Liver (tissue), 9 donors: ENCODE measurements around the gene RASA3. TPM values are rescaled to one million over a fixed set of nuclear protein-coding genes. Genes with fewer than 3 reads are reported as not detected.

Source experiments
- DNase-seq: peaks from one replicate; pipeline ENCODE4 v3.0.0-alpha.2; 2017; ENCODE audit warnings: low spot score
- H3K27ac ChIP-seq, 2 donors: one replicate each; pipeline ENCODE4 v1.7.0; 2013; ENCODE audit warnings: inconsistent platforms in 2 of 2, low read length in 2 of 2, control low read depth in 1 of 2, low read depth in 1 of 2, mild to moderate bottlenecking in 1 of 2
- H3K27me3 ChIP-seq, 4 donors: one replicate each; pipeline versions ENCODE4 v1.6.1 to v1.7.0; 2013; ENCODE audit warnings: low read length in 3 of 4, inconsistent platforms in 1 of 4, mild to moderate bottlenecking in 1 of 4, moderate library complexity in 1 of 4; ENCODE audit not compliant: control insufficient read depth in 4 of 4, insufficient read depth in 4 of 4
- H3K36me3 ChIP-seq, 4 donors: one replicate each; pipeline versions ENCODE4 v1.6.1 to v1.7.0; 2013; ENCODE audit warnings: low read length in 3 of 4, mild to moderate bottlenecking in 3 of 4, low read depth in 1 of 4, moderate library complexity in 1 of 4; ENCODE audit not compliant: control insufficient read depth in 4 of 4, insufficient read depth in 3 of 4
- H3K4me1 ChIP-seq, 4 donors: one replicate each; pipeline versions ENCODE4 v1.6.1 to v1.7.0; 2013; ENCODE audit warnings: low read length in 3 of 4, mild to moderate bottlenecking in 3 of 4, moderate library complexity in 1 of 4; ENCODE audit not compliant: control insufficient read depth in 4 of 4, insufficient read depth in 4 of 4
- H3K4me3 ChIP-seq, 3 donors: one replicate each; pipeline versions ENCODE4 v1.6.1 to v1.7.0; 2013; ENCODE audit warnings: low read length in 3 of 3, control low read depth in 1 of 3, low read depth in 1 of 3, mild to moderate bottlenecking in 1 of 3
- H3K9ac ChIP-seq, 2 donors: one replicate each; pipeline ENCODE4 v1.7.0; 2013; ENCODE audit warnings: low read length in 2 of 2, mild to moderate bottlenecking in 2 of 2, moderate library complexity in 2 of 2, control low read depth in 1 of 2, low read depth in 1 of 2
- H3K9me3 ChIP-seq, 4 donors: one replicate each; pipeline versions ENCODE4 v1.6.1 to v1.7.0; 2013; ENCODE audit warnings: low read length in 3 of 4; ENCODE audit not compliant: control insufficient read depth in 4 of 4
- EGR1 ChIP-seq, 2 donors: IDR thresholded peaks; 2 replicates each; pipeline ENCODE4 v1.6.1; 2016 to 2018; ENCODE audit warnings: antibody characterized with exemption in 2 of 2, low read depth in 2 of 2
- FOXA1 ChIP-seq: IDR thresholded peaks from 2 replicates; pipeline ENCODE4 v1.6.1; 2016; ENCODE audit warnings: antibody characterized with exemption
- FOXA2 ChIP-seq: IDR thresholded peaks from 2 replicates; pipeline ENCODE4 v1.6.1; 2016; ENCODE audit warnings: antibody characterized with exemption
- GABPA ChIP-seq, 2 donors: IDR thresholded peaks in 1 of 2; conservative IDR thresholded peaks in 1 of 2; 2 replicates each; pipeline ENCODE4 v1.6.1; 2016; ENCODE audit warnings: antibody characterized with exemption in 2 of 2, mild to moderate bottlenecking in 1 of 2, moderate library complexity in 1 of 2
- HNF4A ChIP-seq, 2 donors: conservative IDR thresholded peaks; 2 replicates each; pipeline ENCODE4 v1.6.1; 2016; ENCODE audit warnings: antibody characterized with exemption in 2 of 2, mild to moderate bottlenecking in 2 of 2
- HNF4G ChIP-seq: IDR thresholded peaks from 2 replicates; pipeline ENCODE4 v1.6.1; 2016; ENCODE audit warnings: antibody characterized with exemption
- JUND ChIP-seq, 2 donors: IDR thresholded peaks; 2 replicates each; pipeline ENCODE4 v1.6.1; 2016; ENCODE audit warnings: antibody characterized with exemption in 2 of 2
- MAX ChIP-seq: IDR thresholded peaks from 2 replicates; pipeline ENCODE4 v1.6.1; 2016; ENCODE audit warnings: antibody characterized with exemption
- NR2F2 ChIP-seq: IDR thresholded peaks from 2 replicates; pipeline ENCODE4 v1.6.1; 2016; ENCODE audit warnings: antibody characterized with exemption
- RAD21 ChIP-seq, 2 donors: IDR thresholded peaks; 2 replicates each; pipeline ENCODE4 v1.6.1; 2016; ENCODE audit warnings: antibody characterized with exemption in 2 of 2, mild to moderate bottlenecking in 2 of 2
- RXRA ChIP-seq, 2 donors: IDR thresholded peaks; 2 replicates each; pipeline ENCODE4 v1.6.1; 2017 to 2018; ENCODE audit warnings: antibody characterized with exemption in 2 of 2, mild to moderate bottlenecking in 1 of 2
- SP1 ChIP-seq: IDR thresholded peaks from 2 replicates; pipeline ENCODE4 v1.6.1; 2018; ENCODE audit warnings: antibody characterized with exemption, mild to moderate bottlenecking
- TAF1 ChIP-seq: conservative IDR thresholded peaks from 2 replicates; pipeline ENCODE4 v1.6.1; 2016; ENCODE audit warnings: antibody characterized with exemption, mild to moderate bottlenecking
- YY1 ChIP-seq: IDR thresholded peaks from 2 replicates; pipeline ENCODE4 v1.6.1; 2016; ENCODE audit warnings: antibody characterized with exemption, mild to moderate bottlenecking
- ZBTB33 ChIP-seq: IDR thresholded peaks from 2 replicates; pipeline ENCODE4 v1.6.1; 2016; ENCODE audit warnings: antibody characterized with exemption
- WGBS: extraction: QIAGEN DNeasy Blood & Tissue Kit; methylation state at CpG from one replicate; pipeline ENCODE4 v1.1.7; 2013; 5-methylcytosine and 5-hydroxymethylcytosine counted together
- polyA plus RNA-seq, 2 donors: library from polyadenylated mRNA; stranded (reverse) in 1 of 2; unstranded in 1 of 2; fragments of 200-250 nt in 1 of 2; fragments of >200 nt in 1 of 2; fragmentation: Nextera tagmentation in 1 of 2; extraction: Ambion mirVana in 1 of 2; gene quantifications; one replicate each; pipeline versions ENCODE4 v1.2.1 to v1.2.3, GENCODE V29; 2013 to 2015
- total RNA-seq, 2 donors: library from RNA; depleted of rRNA; stranded (reverse); fragments of >200 nt; gene quantifications; one replicate each; pipeline ENCODE4 v1.2.3, GENCODE V29; 2014
- TF ChIP-seq, protein P1 (sequence below): IDR thresholded peaks from 2 replicates; pipeline ENCODE4 v1.6.1; 2016; ENCODE audit warnings: antibody characterized with exemption
- TF ChIP-seq, protein P2 (sequence below): IDR thresholded peaks from 2 replicates; pipeline ENCODE4 v1.6.1; 2016; ENCODE audit warnings: antibody characterized with exemption, mild to moderate bottlenecking
- TF ChIP-seq, protein P3 (sequence below): fragments of 150-350 bp; IDR thresholded peaks from 2 replicates; pipeline ENCODE4 v1.5.1; 2017; ENCODE audit warnings: improper control_type of control experiment, low read depth, low read length; ENCODE audit not compliant: missing input control
- donor health status: healthy.
- donor health status: healthy.
- donor health status: healthy.
- donor health status: healthy.
- donor health status: healthy.

Gene RASA3
- total and polyA plus RNA-seq, 4 donors: 0.64 to 5.9 (median 3.8) TPM

GRCh38 chr13:114155926-114156883 lies 23.8 kb upstream of the RASA3 start:
- Histone ChIP-seq H3K4me3 (no peak overlapping the region), H3K4me1 (peaks cover 0 to 3% (median 3%) of the 10 kb centered on the region in 4 donors), H3K9ac (no peak overlapping the region), H3K36me3 (no peaks in the 10 kb centered on the region), H3K27ac (no peak overlapping the region), H3K9me3 (no peaks in the 10 kb centered on the region), H3K27me3 (no peaks in the 10 kb centered on the region)
- DNase-seq: no peak
- WGBS: 55% methylated on average over 16 of the region's 19 CpGs
- TF ChIP-seq NR2F2 (no peak), HNF4A (conservative IDR thresholded peaks at IDR 0.05) (no peak), ZBTB33 (no peak), FOXA2 (no peak), RAD21 (IDR thresholded peaks at IDR 0.05) (no peak), HNF4G (no peak), FOXA1 (no peak), YY1 (no peak), SP1 (no peak), TAF1 (no peak), MAX (no peak), EGR1 (IDR thresholded peaks at IDR 0.05; ENCODE audit: low read depth in 2 of 2) (no peak), GABPA (IDR thresholded peaks at IDR 0.05 in 1 of 2, conservative IDR thresholded peaks at IDR 0.05 in 1 of 2) (no peak), RXRA (IDR thresholded peaks at IDR 0.05) (no peak), JUND (IDR thresholded peaks at IDR 0.05) (no peak)
- TF ChIP-seq, protein P1, sequence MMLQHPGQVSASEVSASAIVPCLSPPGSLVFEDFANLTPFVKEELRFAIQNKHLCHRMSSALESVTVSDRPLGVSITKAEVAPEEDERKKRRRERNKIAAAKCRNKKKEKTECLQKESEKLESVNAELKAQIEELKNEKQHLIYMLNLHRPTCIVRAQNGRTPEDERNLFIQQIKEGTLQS: no peak
- TF ChIP-seq, protein P2, sequence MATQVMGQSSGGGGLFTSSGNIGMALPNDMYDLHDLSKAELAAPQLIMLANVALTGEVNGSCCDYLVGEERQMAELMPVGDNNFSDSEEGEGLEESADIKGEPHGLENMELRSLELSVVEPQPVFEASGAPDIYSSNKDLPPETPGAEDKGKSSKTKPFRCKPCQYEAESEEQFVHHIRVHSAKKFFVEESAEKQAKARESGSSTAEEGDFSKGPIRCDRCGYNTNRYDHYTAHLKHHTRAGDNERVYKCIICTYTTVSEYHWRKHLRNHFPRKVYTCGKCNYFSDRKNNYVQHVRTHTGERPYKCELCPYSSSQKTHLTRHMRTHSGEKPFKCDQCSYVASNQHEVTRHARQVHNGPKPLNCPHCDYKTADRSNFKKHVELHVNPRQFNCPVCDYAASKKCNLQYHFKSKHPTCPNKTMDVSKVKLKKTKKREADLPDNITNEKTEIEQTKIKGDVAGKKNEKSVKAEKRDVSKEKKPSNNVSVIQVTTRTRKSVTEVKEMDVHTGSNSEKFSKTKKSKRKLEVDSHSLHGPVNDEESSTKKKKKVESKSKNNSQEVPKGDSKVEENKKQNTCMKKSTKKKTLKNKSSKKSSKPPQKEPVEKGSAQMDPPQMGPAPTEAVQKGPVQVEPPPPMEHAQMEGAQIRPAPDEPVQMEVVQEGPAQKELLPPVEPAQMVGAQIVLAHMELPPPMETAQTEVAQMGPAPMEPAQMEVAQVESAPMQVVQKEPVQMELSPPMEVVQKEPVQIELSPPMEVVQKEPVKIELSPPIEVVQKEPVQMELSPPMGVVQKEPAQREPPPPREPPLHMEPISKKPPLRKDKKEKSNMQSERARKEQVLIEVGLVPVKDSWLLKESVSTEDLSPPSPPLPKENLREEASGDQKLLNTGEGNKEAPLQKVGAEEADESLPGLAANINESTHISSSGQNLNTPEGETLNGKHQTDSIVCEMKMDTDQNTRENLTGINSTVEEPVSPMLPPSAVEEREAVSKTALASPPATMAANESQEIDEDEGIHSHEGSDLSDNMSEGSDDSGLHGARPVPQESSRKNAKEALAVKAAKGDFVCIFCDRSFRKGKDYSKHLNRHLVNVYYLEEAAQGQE: no peak
- TF ChIP-seq, protein P3, sequence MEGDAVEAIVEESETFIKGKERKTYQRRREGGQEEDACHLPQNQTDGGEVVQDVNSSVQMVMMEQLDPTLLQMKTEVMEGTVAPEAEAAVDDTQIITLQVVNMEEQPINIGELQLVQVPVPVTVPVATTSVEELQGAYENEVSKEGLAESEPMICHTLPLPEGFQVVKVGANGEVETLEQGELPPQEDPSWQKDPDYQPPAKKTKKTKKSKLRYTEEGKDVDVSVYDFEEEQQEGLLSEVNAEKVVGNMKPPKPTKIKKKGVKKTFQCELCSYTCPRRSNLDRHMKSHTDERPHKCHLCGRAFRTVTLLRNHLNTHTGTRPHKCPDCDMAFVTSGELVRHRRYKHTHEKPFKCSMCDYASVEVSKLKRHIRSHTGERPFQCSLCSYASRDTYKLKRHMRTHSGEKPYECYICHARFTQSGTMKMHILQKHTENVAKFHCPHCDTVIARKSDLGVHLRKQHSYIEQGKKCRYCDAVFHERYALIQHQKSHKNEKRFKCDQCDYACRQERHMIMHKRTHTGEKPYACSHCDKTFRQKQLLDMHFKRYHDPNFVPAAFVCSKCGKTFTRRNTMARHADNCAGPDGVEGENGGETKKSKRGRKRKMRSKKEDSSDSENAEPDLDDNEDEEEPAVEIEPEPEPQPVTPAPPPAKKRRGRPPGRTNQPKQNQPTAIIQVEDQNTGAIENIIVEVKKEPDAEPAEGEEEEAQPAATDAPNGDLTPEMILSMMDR: no peak
